ENCODE data around the gene ARHGEF39. TPM values are rescaled to one million over a fixed set of nuclear protein-coding genes. Genes with fewer than 3 reads are reported as not detected.

The ARHGEF39 gene
- total RNA-seq, 2 experiments from 2014 or later: 16.0 to 19.9 TPM

DNA sequence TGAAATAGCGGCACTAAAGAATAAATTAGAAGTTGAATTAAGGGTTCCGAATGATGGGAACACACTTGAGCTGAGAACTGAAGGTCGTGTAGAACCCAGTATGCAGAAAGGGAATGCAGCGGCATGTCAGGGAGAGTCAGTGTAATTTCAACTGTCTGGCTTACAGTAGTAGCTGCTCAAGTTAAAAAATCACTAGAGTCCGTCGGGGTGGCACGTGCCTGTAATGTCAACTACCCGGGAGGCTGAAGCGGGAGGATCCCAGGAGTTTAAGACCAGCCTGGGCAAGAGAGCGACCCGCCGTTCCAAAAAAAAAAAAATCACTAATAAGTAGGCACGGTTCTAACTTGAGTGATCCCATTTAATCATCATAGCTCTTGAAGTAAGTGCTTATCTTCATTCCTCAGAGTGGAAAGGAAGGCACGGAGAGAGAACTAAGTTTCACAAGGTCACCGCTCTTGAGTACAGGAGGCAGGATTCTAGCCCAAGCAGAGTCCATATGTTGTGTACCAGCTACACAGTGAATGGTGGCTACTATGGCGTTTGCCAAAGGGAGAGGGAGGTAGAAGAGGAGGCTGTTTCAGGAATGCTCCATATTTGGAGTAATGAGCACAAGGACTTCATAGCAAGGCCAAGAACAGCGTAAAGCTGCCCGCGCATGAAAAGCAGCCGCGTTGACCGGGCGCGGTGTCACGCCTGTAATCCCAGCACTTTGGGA is 8.0 kb downstream of the ARHGEF39 start:
- CTCF ChIA-PET: interaction anchor here (0.8 to 24.5 kb wide), 17 partner anchors 9 to 225 kb away, joined by 3 to 313 read pairs (median 6); partner anchors contain the start of genes CREB3, SIT1, TLN1 and TPM2
- Mint-ChIP-seq H3K36me3 (ENCODE audit: low read depth) (peaks cover 31% of the 10 kb centered on the region), H3K27ac (peak overlapping the region; percentile 96), H3K4me3 (peak overlapping the region; percentile 81), H3K27me3 (peaks cover 2% of the 10 kb centered on the region), H3K9me3 (no peaks in the 10 kb centered on the region), H3K4me1 (ENCODE audit: low read depth) (peaks cover 57% of the 10 kb centered on the region)
- intact Hi-C loops (cut with micrococcal nuclease): loop anchor here (5.0 to 10.0 kb wide), 2 partner anchors 70 to 158 kb away; partner anchors contain the start of genes HINT2 and SPAG8
- TF ChIP-seq CTCF (IDR thresholded peaks at IDR 0.05): no peak
- no peak for ATAC-seq
- POLR2A ChIA-PET: interaction anchor here (0.5 to 5.3 kb wide), 13 partner anchors 10 to 155 kb away, joined by 3 to 64 read pairs (median 4); partner anchors contain the start of genes CREB3, SPAG8, TLN1 and TPM2
- DNase-seq: no peak

GRCh38 chr9:35656348-35656747 is 8.6 kb downstream of the ARHGEF39 start:
- Mint-ChIP-seq H3K27me3 (peaks cover 2% of the 10 kb centered on the region), H3K27ac (no peak overlapping the region), H3K9me3 (no peaks in the 10 kb centered on the region), H3K4me3 (peak overlapping the region; percentile 81), H3K4me1 (ENCODE audit: low read depth) (peaks cover 58% of the 10 kb centered on the region), H3K36me3 (ENCODE audit: low read depth) (peaks cover 27% of the 10 kb centered on the region)
- no peak for ATAC-seq
- TF ChIP-seq CTCF (IDR thresholded peaks at IDR 0.05): no peak
- CTCF ChIA-PET: interaction anchor here (0.8 to 24.5 kb wide), 10 partner anchors 9 to 100 kb away, joined by 3 to 313 read pairs (median 14); partner anchors contain the start of genes CREB3, SIT1, TLN1 and TPM2
- POLR2A ChIA-PET: interaction anchor here (0.7 to 5.3 kb wide), 5 partner anchors 8 to 43 kb away, joined by 3 to 64 read pairs (median 3); partner anchors contain the start of gene ARHGEF39
- intact Hi-C loops (cut with micrococcal nuclease): loop anchor here (5.0 to 10.0 kb wide), 2 partner anchors 71 to 158 kb away; partner anchors contain the start of genes HINT2 and SPAG8
- no peak for DNase-seq

GRCh38 chr9:35653611-35654010 is 11.4 kb downstream of the ARHGEF39 start:
- H3K27me3 Mint-ChIP-seq: peaks cover 2% of the 10 kb centered on the region
- DNase-seq (no peak), ATAC-seq (no peak)
- no peak overlapping the region for H3K27ac Mint-ChIP-seq
- peaks cover 43% of the 10 kb centered on the region for H3K4me1 Mint-ChIP-seq (ENCODE audit: low read depth)
- peaks cover 17% of the 10 kb centered on the region for H3K36me3 Mint-ChIP-seq (ENCODE audit: low read depth)
- no peak overlapping the region for H3K4me3 Mint-ChIP-seq
- no peaks in the 10 kb centered on the region for H3K9me3 Mint-ChIP-seq
- TF ChIP-seq CTCF (IDR thresholded peaks at IDR 0.05): no peak
- intact Hi-C loops (cut with micrococcal nuclease): loop anchor here (10.0 kb wide), 1 partner anchor 161 kb away; the partner anchor contains the start of genes HINT2 and SPAG8
- ChIA-PET CTCF (interaction anchor here (0.9 to 8.7 kb wide), 3 partner anchors 14 to 75 kb away, joined by 3 to 95 read pairs (median 4); no protein-coding TSS in a partner anchor), POLR2A (interaction anchor here (0.7 kb wide), 1 partner anchor 37 kb away, joined by 3 read pairs; no protein-coding TSS in a partner anchor)

DNA sequence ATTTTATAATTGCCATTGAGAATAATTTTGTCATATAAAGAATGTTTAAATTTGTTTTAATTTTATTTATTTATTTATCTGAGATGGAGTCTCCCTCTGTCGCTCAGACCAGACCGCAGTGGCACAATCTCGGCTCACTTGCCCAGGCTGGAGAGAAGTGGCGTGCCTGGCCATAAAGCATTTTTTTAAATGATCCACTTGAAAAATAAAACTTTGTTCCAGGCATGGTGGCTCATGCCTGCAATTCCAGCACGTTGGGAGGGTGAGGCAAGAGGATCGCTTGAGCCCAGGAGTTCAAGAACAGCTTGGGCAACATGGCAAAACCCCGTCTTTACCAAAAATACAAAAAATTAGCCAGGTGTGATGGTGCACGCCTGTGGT is 12.2 kb downstream of the ARHGEF39 start:
- peaks cover 49% of the 10 kb centered on the region for H3K4me1 Mint-ChIP-seq (ENCODE audit: low read depth)
- no peak for ATAC-seq
- no peaks in the 10 kb centered on the region for H3K9me3 Mint-ChIP-seq

More for the DNA sequence above, 12.2 kb downstream of the ARHGEF39 start:
- no peak overlapping the region for H3K4me3 Mint-ChIP-seq
- H3K27ac Mint-ChIP-seq: no peak overlapping the region
- peaks cover 22% of the 10 kb centered on the region for H3K36me3 Mint-ChIP-seq (ENCODE audit: low read depth)
- intact Hi-C loops (cut with micrococcal nuclease): loop anchor here (10.0 kb wide), 1 partner anchor 162 kb away; the partner anchor contains the start of genes HINT2 and SPAG8
- no peak for TF ChIP-seq CTCF (IDR thresholded peaks at IDR 0.05)
- DNase-seq: no peak
- CTCF ChIA-PET: interaction anchor here (1.9 kb wide), 1 partner anchor 14 kb away, joined by 4 read pairs; no protein-coding TSS in a partner anchor
- peaks cover under 1% of the 10 kb centered on the region for H3K27me3 Mint-ChIP-seq
- POLR2A ChIA-PET: no interaction called here

All from activated CD8-positive, alpha-beta T cell treated with anti-CD3 and anti-CD28 coated beads for 36 hours (primary cell).